ENCODE results near the gene TMEM18.

- TF ChIP-seq EZH2phosphoT487 (IDR thresholded peaks at IDR 0.05; ENCODE audit: unreplicated experiment) = no peak
- no peak for TF ChIP-seq STAT1 (IDR thresholded peaks at IDR 0.05; ENCODE audit: unreplicated experiment)
- TF ChIP-seq CTCF (conservative IDR thresholded peaks at IDR 0.05; ENCODE audit: low read depth in 2 of 2) = peak; percentile 74 to 85
- TF ChIP-seq CREB1 (CRISPR knock-in tag; IDR thresholded peaks at IDR 0.05; ENCODE audit: low read depth) = no peak
- TF ChIP-seq POLR2AphosphoS5 (IDR thresholded peaks at IDR 0.05; ENCODE audit: low read depth) = no peak
- TF ChIP-seq JUNB (IDR thresholded peaks at IDR 0.05; ENCODE audit: unreplicated experiment) = no peak
- TF ChIP-seq EZH2 (IDR thresholded peaks at IDR 0.05; ENCODE audit: low read depth, unreplicated experiment) = no peak
- no peak for TF ChIP-seq REST (IDR thresholded peaks at IDR 0.05; ENCODE audit: unreplicated experiment)
- no peak for TF ChIP-seq NANOG (IDR thresholded peaks at IDR 0.05; ENCODE audit: borderline replicate concordance)
Measured at GRCh38 chr2:715854-716560, 38.8 kb upstream of the TMEM18 start.
